K562 (cell line): ENCODE measurements around the gene MYH15. TPM values are rescaled to one million over a fixed set of nuclear protein-coding genes. Genes with fewer than 3 reads are reported as not detected.
A peak's percentile ranks its signal among the peaks of the same experiment; 100 is the strongest.

Experiments used
- ATAC-seq: fragments of 200-7000 bp; cut with Tn5 transposase; 3 replicates; pipeline ENCODE4 v1.9.1; 2020; ENCODE audit warnings: moderate library complexity
- BruUV-seq: library from RNA; stranded (reverse); fragments of 400-500 nt; replicated peaks from 2 replicates; lab custom pipeline; 2021; lab: Mats Ljungman, UMichigan
- CTCF ChIA-PET: fragments of 300-600 bp; formaldehyde crosslinking; extraction: SDS; loops from one replicate; lab custom pipeline; 2021; ENCODE audit warnings: low intra/inter-chr PET ratio; lab: Yijun Ruan, JAX
- POLR2A ChIA-PET: fragments of 300-600, 350-650 bp; sonication (Branson Sonifier 250); formaldehyde crosslinking; extraction: SDS; loops from one replicate; lab custom pipeline; 2021; ENCODE audit warnings: antibody characterized with exemption, inconsistent platforms; lab: Yijun Ruan, JAX
- DNase-seq, 4 experiments: peaks; one replicate each; pipeline versions ENCODE4 v3.0.0 to v3.0.0-alpha.2; 2011 to 2018; ENCODE audit warnings: low spot score in 3 of 4, mixed read lengths in 3 of 4; ENCODE audit errors: extremely low read depth in 1 of 4
- FAIRE-seq: peaks from 2 replicates; lab custom pipeline; 2011; peaks lifted over from hg19 to GRCh38; lab: Jason Lieb, UNC
- H2AFZ ChIP-seq: 2 replicates; pipeline ENCODE4 v1.6.0; 2011; ENCODE audit warnings: low read depth, low read length, control low read depth, inconsistent platforms
- H3K27ac ChIP-seq: fragments of 200-600 bp; 3 replicates; pipeline ENCODE4 v1.8.0; 2011; ENCODE audit warnings: low read depth, mild to moderate bottlenecking, control low read depth, inconsistent platforms, low read length, moderate library complexity, mixed read lengths; ENCODE audit errors: extremely low read depth
- H3K27me3 ChIP-seq, 2 experiments: fragments of 300-600 bp in 1 of 2; 2 replicates in 1 of 2; 3 replicates in 1 of 2; pipeline versions ENCODE4 v1.6.0 to v1.8.0; 2011; ENCODE audit warnings: inconsistent platforms in 2 of 2, low read length in 2 of 2, mild to moderate bottlenecking in 1 of 2, mixed read lengths in 1 of 2, moderate library complexity in 1 of 2; ENCODE audit not compliant: control insufficient read depth in 2 of 2, insufficient read depth in 2 of 2
- H3K36me3 ChIP-seq: fragments of 300-600 bp; 3 replicates; pipeline ENCODE4 v1.8.0; 2011; ENCODE audit warnings: mild to moderate bottlenecking, low read length, inconsistent platforms; ENCODE audit not compliant: control insufficient read depth, insufficient read depth
- H3K4me1 ChIP-seq, 2 experiments: fragments of 200-600 bp in 1 of 2; replicated peaks in 1 of 2; 2 replicates in 1 of 2; 3 replicates in 1 of 2; pipeline versions ENCODE4 v1.5.1 to v1.8.0; 2011; ENCODE audit warnings: inconsistent platforms in 2 of 2, low read length in 2 of 2, mild to moderate bottlenecking in 1 of 2, mixed read lengths in 1 of 2, moderate library complexity in 1 of 2; ENCODE audit not compliant: control insufficient read depth in 2 of 2, insufficient read depth in 2 of 2
- H3K4me2 ChIP-seq: 2 replicates; pipeline ENCODE4 v1.6.1; 2011; ENCODE audit warnings: low read length, control low read depth, inconsistent platforms, mixed read lengths; ENCODE audit not compliant: insufficient read depth
- H3K4me3 ChIP-seq: fragments of 200-600 bp; sonication (generic), shearing (Covaris generic); 2 replicates; pipeline ENCODE4 v1.5.1; 2016; ENCODE audit warnings: control low read depth, inconsistent platforms
- H3K79me2 ChIP-seq: fragments of 200-600 bp; 3 replicates; pipeline ENCODE4 v1.8.0; 2011; ENCODE audit warnings: low read length, inconsistent platforms; ENCODE audit not compliant: control insufficient read depth, insufficient read depth
- H3K9ac ChIP-seq, 2 experiments: 2 replicates each; pipeline versions ENCODE4 v1.6.0 to v1.6.1; 2011; ENCODE audit warnings: low read depth in 2 of 2, low read length in 2 of 2, control low read depth in 1 of 2, inconsistent platforms in 1 of 2, mild to moderate bottlenecking in 1 of 2, mixed read lengths in 1 of 2; ENCODE audit not compliant: insufficient read depth in 1 of 2
- H3K9me1 ChIP-seq: one replicate; pipeline ENCODE4 v1.6.0; 2011; ENCODE audit warnings: inconsistent platforms, mild to moderate bottlenecking, low read length, moderate library complexity; ENCODE audit not compliant: control insufficient read depth, insufficient read depth
- H3K9me3 ChIP-seq: replicated peaks from 2 replicates; pipeline ENCODE4 v1.5.1; 2011; ENCODE audit warnings: low read depth, low read length, inconsistent platforms; ENCODE audit not compliant: control insufficient read depth, insufficient read depth
- H4K20me1 ChIP-seq: replicated peaks from 2 replicates; pipeline ENCODE4 v1.6.1; 2011; ENCODE audit warnings: low read length, inconsistent platforms, mixed read lengths; ENCODE audit not compliant: control insufficient read depth, insufficient read depth
- AFF4 ChIP-seq: sonication (generic); formaldehyde crosslinking; IDR thresholded peaks from 2 replicates; pipeline ENCODE4 v1.8.0; 2023; ENCODE audit warnings: mild to moderate bottlenecking, missing genetic modification reagents
- CBFA2T3 ChIP-seq: fragments of 450-650 bp; IDR thresholded peaks from 2 replicates; pipeline ENCODE4 v1.6.1; 2017
- CGGBP1 ChIP-seq: fragments of 250-450 bp; sonication (Bioruptor Pico); IDR thresholded peaks from 2 replicates; pipeline ENCODE4 v1.9.0; 2021; ENCODE audit warnings: mild to moderate bottlenecking
- E2F5 ChIP-seq: sonication (generic); formaldehyde crosslinking; IDR thresholded peaks from 2 replicates; pipeline ENCODE4 v1.8.0; 2022; ENCODE audit warnings: mild to moderate bottlenecking, missing genetic modification reagents
- ETV6 ChIP-seq, 3 experiments: fragments of 150-350 bp in 1 of 3; sonication (generic) in 1 of 3; formaldehyde crosslinking in 1 of 3; IDR thresholded peaks; 2 replicates each; pipeline versions ENCODE4 v1.6.1 to v1.8.0; 2014 to 2022; ENCODE audit warnings: borderline replicate concordance in 2 of 3, low read depth in 2 of 3, antibody characterized with exemption in 1 of 3, low read length in 1 of 3, mild to moderate bottlenecking in 1 of 3, missing genetic modification reagents in 1 of 3
- FOSL1 ChIP-seq: fragments of 200-800 bp; sonication (Bioruptor generic); conservative IDR thresholded peaks from 2 replicates; pipeline ENCODE4 v1.6.1; 2016; ENCODE audit warnings: missing genetic modification characterization, missing compliant biosample characterization
- FOXA3 ChIP-seq, 2 experiments: fragments of 450-650 bp in 1 of 2; sonication (generic) in 1 of 2; formaldehyde crosslinking; IDR thresholded peaks in 1 of 2; conservative IDR thresholded peaks in 1 of 2; 2 replicates each; pipeline versions ENCODE4 v1.4.0 to v1.8.0; 2020 to 2022; ENCODE audit warnings: mild to moderate bottlenecking in 2 of 2, missing genetic modification reagents in 1 of 2
- GATAD2A ChIP-seq: fragments of 450-650 bp; IDR thresholded peaks from 2 replicates; pipeline ENCODE4 v1.6.1; 2017
- KDM1A ChIP-seq, 2 experiments: fragments of 450-650 bp; IDR thresholded peaks; 2 replicates each; pipeline ENCODE4 v1.6.1; 2016; ENCODE audit warnings: mild to moderate bottlenecking in 2 of 2
- SIN3B ChIP-seq: fragments of 450-650 bp; IDR thresholded peaks from 2 replicates; pipeline ENCODE4 v1.6.1; 2017; ENCODE audit warnings: low read depth, mild to moderate bottlenecking, moderate library complexity
- TAF1 ChIP-seq: IDR thresholded peaks from 2 replicates; pipeline ENCODE4 v1.6.1; 2011; ENCODE audit warnings: mild to moderate bottlenecking, low read length, moderate library complexity; ENCODE audit not compliant: insufficient read depth, control insufficient read depth, severe bottlenecking; ENCODE audit errors: extremely low read depth
- TBL1XR1 ChIP-seq, 2 experiments: IDR thresholded peaks; 2 replicates each; pipeline ENCODE4 v1.6.1; 2012; ENCODE audit warnings: improper control_type of control experiment in 2 of 2, low read length in 2 of 2, mild to moderate bottlenecking in 1 of 2
- XRCC5 ChIP-seq: fragments of 200-400 bp; formaldehyde crosslinking; IDR thresholded peaks from 2 replicates; pipeline ENCODE4 v1.6.1; 2017; ENCODE audit warnings: low read depth, mild to moderate bottlenecking, low read length
- ZKSCAN1 ChIP-seq: fragments of 150-350 bp; IDR thresholded peaks from 2 replicates; pipeline ENCODE4 v1.6.1; 2016; ENCODE audit warnings: low read depth, low read length
- ZNF695 ChIP-seq: fragments of 450-650 bp; formaldehyde crosslinking; IDR thresholded peaks from 2 replicates; pipeline ENCODE4 v1.4.0; 2020; ENCODE audit warnings: mild to moderate bottlenecking, moderate library complexity
- ZSCAN29 ChIP-seq: fragments of 450-650 bp; IDR thresholded peaks from 2 replicates; pipeline ENCODE4 v1.6.1; 2017
- whole genome bisulfite sequencing: fragments of 100-300 bp; shearing (Covaris generic); methylation state at CpG from one replicate; pipeline ENCODE4 v1.1.6; 2016; ENCODE audit warnings: low coverage, mixed read lengths; ENCODE audit not compliant: insufficient coverage; ENCODE audit errors: missing lambda C conversion rate; 5-methylcytosine and 5-hydroxymethylcytosine counted together
- in situ Hi-C: fragments of 300-500 bp; cut with MboI; formaldehyde crosslinking; loops from 4 replicates; pipeline ENCODE4 v1.15.0; 2018; ENCODE audit warnings: inconsistent platforms, mixed read lengths
- intact Hi-C: fragments of 100-400 bp; cut with micrococcal nuclease; formaldehyde crosslinking; loops from 2 replicates; pipeline ENCODE4 v1.14.2; 2022
- polyA plus RNA-seq, 8 experiments: library from polyadenylated mRNA; depleted of rRNA in 4 of 8; stranded (reverse) in 5 of 8; unstranded in 3 of 8; fragments of >200 nt; fragmentation: Nextera tagmentation in 2 of 8; fragmentation: Illumina TruSeq in 1 of 8; extraction: Ambion mirVana in 2 of 8; extraction: Trizol in 1 of 8; gene quantifications; 2 replicates each; pipeline versions ENCODE4 v1.2.1 to v1.2.3, GENCODE V29; 2011 to 2014; ENCODE audit warnings: inconsistent platforms in 1 of 8, missing spikeins in 1 of 8
- total RNA-seq, 7 experiments: library from RNA; depleted of rRNA in 6 of 7; stranded (reverse); fragments of >200 nt in 6 of 7; fragmentation: Illumina TruSeq in 2 of 7; extraction: Trizol in 2 of 7; gene quantifications; 2 replicates each; pipeline versions ENCODE4 v1.2.1 to v1.2.3, GENCODE V29; 2011 to 2021; ENCODE audit warnings: low replicate concordance in 1 of 7

Gene MYH15
- total and polyA plus RNA-seq, 9 of the 15 experiments (the other 6 are each of a cell fraction or from before 2014, with no cell fraction given), result 0.03 to 0.29 (median 0.12) TPM

- no peak for TF ChIP-seq AFF4
- no peak for TF ChIP-seq TAF1
- TF ChIP-seq KDM1A (IDR thresholded peaks at IDR 0.05), result no peak
- no peak for TF ChIP-seq ZKSCAN1
- TF ChIP-seq TBL1XR1 (IDR thresholded peaks at IDR 0.05; ENCODE audit: low read length in 2 of 2), result no peak
Observed at GRCh38 chr3:108473711-108474110, 36.7 kb downstream of the MYH15 start (continued).

GRCh38 chr3:108472001-108472591 lies 38.3 kb downstream of the MYH15 start:
- Histone ChIP-seq H3K36me3 (no peaks in the 10 kb centered on the region), H2AFZ (no peak overlapping the region), H3K9ac (no peak overlapping the region), H3K4me2 (no peak overlapping the region), H4K20me1 (no peaks in the 10 kb centered on the region), H3K4me1 (no peaks in the 10 kb centered on the region), H3K27ac (no peak overlapping the region), H3K27me3 (no peaks in the 10 kb centered on the region), H3K9me1 (no peaks in the 10 kb centered on the region), H3K4me3 (no peak overlapping the region), H3K9me3 (no peaks in the 10 kb centered on the region), H3K79me2 (no peaks in the 10 kb centered on the region)
- FAIRE-seq (no peak), DNase-seq (no peak), ATAC-seq (no peak)
- ChIA-PET CTCF (no interaction called here), POLR2A (no interaction called here)
- WGBS, result 5% methylated on average over 5 of the region's 5 CpGs
- intact Hi-C loops, result no loop called here
- in situ Hi-C loops, result no loop called here
- no TSS peak for BruUV-seq
- TF ChIP-seq ZSCAN29 (no peak), XRCC5 (no peak), E2F5 (CRISPR knock-in tag) (no peak), SIN3B (no peak), FOXA3 (CRISPR knock-in tag; conservative IDR thresholded peaks at IDR 0.05 in 1 of 2, IDR thresholded peaks at IDR 0.05 in 1 of 2) (no peak), ETV6 (IDR thresholded peaks at IDR 0.05; ENCODE audit: borderline replicate concordance in 1 of 2, low read depth in 2 of 2, low read length in 1 of 2) (no peak), ETV6 (CRISPR knock-in tag; IDR thresholded peaks at IDR 0.05; ENCODE audit: borderline replicate concordance) (no peak), CGGBP1 (CRISPR knock-in tag) (no peak), GATAD2A (no peak), FOSL1 (tag) (peak; percentile 89), CBFA2T3 (peak; percentile 49), ZNF695 (no peak)
